ENCODE results near the gene NLRC3.

NLRC3 gene

GRCh38 chr16:3518986-3519348 lies 58.2 kb downstream of the NLRC3 start:
- Histone ChIP-seq H3K36me3 (ENCODE audit: insufficient read depth, low read length) (peaks cover 27% of the 10 kb centered on the region), H3K9ac (ENCODE audit: low read depth, low read length) (no peak overlapping the region), H3K4me3 (ENCODE audit: low read length) (no peak overlapping the region), H3K9me3 (replicated peaks; ENCODE audit: low read length) (no peaks in the 10 kb centered on the region), H3K27me3 (ENCODE audit: control insufficient read depth, insufficient read depth, low read length) (no peaks in the 10 kb centered on the region), H3K4me2 (ENCODE audit: low read length) (no peak overlapping the region), H3K4me1 (ENCODE audit: control insufficient read depth, insufficient read depth, low read length) (no peaks in the 10 kb centered on the region)

GRCh38 chr16:3518292-3518985 lies 58.8 kb downstream of the NLRC3 start:
- Histone ChIP-seq H3K36me3 (ENCODE audit: insufficient read depth, low read length) (peaks cover 27% of the 10 kb centered on the region), H3K9ac (ENCODE audit: low read depth, low read length) (no peak overlapping the region), H3K27me3 (ENCODE audit: control insufficient read depth, insufficient read depth, low read length) (no peaks in the 10 kb centered on the region), H3K4me3 (ENCODE audit: low read length) (no peak overlapping the region), H3K4me2 (ENCODE audit: low read length) (no peak overlapping the region), H3K4me1 (ENCODE audit: control insufficient read depth, insufficient read depth, low read length) (no peaks in the 10 kb centered on the region), H3K9me3 (replicated peaks; ENCODE audit: low read length) (no peaks in the 10 kb centered on the region)

- Histone ChIP-seq H3K4me2 (ENCODE audit: low read length) (no peak overlapping the region), H3K4me3 (ENCODE audit: low read length) (no peak overlapping the region), H3K4me1 (ENCODE audit: control insufficient read depth, insufficient read depth, low read length) (no peaks in the 10 kb centered on the region), H3K9ac (ENCODE audit: low read depth, low read length) (no peak overlapping the region), H3K9me3 (replicated peaks; ENCODE audit: low read length) (no peaks in the 10 kb centered on the region), H3K27me3 (ENCODE audit: control insufficient read depth, insufficient read depth, low read length) (no peaks in the 10 kb centered on the region), H3K36me3 (ENCODE audit: insufficient read depth, low read length) (peaks cover 31% of the 10 kb centered on the region)
Observed at GRCh38 chr16:3515897-3516296, 61.3 kb downstream of the NLRC3 start.

GRCh38 chr16:3514621-3515020 lies 62.6 kb downstream of the NLRC3 start:
- Histone ChIP-seq H3K4me1 (ENCODE audit: control insufficient read depth, insufficient read depth, low read length) (no peaks in the 10 kb centered on the region), H3K4me3 (ENCODE audit: low read length) (no peak overlapping the region), H3K9me3 (replicated peaks; ENCODE audit: low read length) (no peaks in the 10 kb centered on the region), H3K4me2 (ENCODE audit: low read length) (no peak overlapping the region), H3K9ac (ENCODE audit: low read depth, low read length) (no peak overlapping the region), H3K27me3 (ENCODE audit: control insufficient read depth, insufficient read depth, low read length) (no peaks in the 10 kb centered on the region), H3K36me3 (ENCODE audit: insufficient read depth, low read length) (peaks cover 35% of the 10 kb centered on the region)

- H3K9ac ChIP-seq (ENCODE audit: low read depth, low read length): no peak overlapping the region
- H3K27me3 ChIP-seq (ENCODE audit: control insufficient read depth, insufficient read depth, low read length): no peaks in the 10 kb centered on the region
- no peaks in the 10 kb centered on the region for H3K9me3 ChIP-seq (replicated peaks; ENCODE audit: low read length)
- no peaks in the 10 kb centered on the region for H3K4me1 ChIP-seq (ENCODE audit: control insufficient read depth, insufficient read depth, low read length)
- H3K4me2 ChIP-seq (ENCODE audit: low read length): no peak overlapping the region
- peaks cover 35% of the 10 kb centered on the region for H3K36me3 ChIP-seq (ENCODE audit: insufficient read depth, low read length)
- H3K4me3 ChIP-seq (ENCODE audit: low read length): no peak overlapping the region
Observed at GRCh38 chr16:3513892-3514583, 63.2 kb downstream of the NLRC3 start.

GRCh38 chr16:3511286-3512180 lies 65.7 kb downstream of the NLRC3 start:
- Histone ChIP-seq H3K4me3 (ENCODE audit: low read length) (no peak overlapping the region), H3K36me3 (ENCODE audit: insufficient read depth, low read length) (peaks cover 40% of the 10 kb centered on the region), H3K9ac (ENCODE audit: low read depth, low read length) (no peak overlapping the region), H3K9me3 (replicated peaks; ENCODE audit: low read length) (no peaks in the 10 kb centered on the region), H3K4me1 (ENCODE audit: control insufficient read depth, insufficient read depth, low read length) (no peaks in the 10 kb centered on the region), H3K27me3 (ENCODE audit: control insufficient read depth, insufficient read depth, low read length) (no peaks in the 10 kb centered on the region), H3K4me2 (ENCODE audit: low read length) (no peak overlapping the region)

GRCh38 chr16:3510416-3510815 lies 66.8 kb downstream of the NLRC3 start:
- H3K27me3 ChIP-seq (ENCODE audit: control insufficient read depth, insufficient read depth, low read length): no peaks in the 10 kb centered on the region
- no peaks in the 10 kb centered on the region for H3K9me3 ChIP-seq (replicated peaks; ENCODE audit: low read length)
- no peak overlapping the region for H3K4me3 ChIP-seq (ENCODE audit: low read length)
- no peak overlapping the region for H3K9ac ChIP-seq (ENCODE audit: low read depth, low read length)
- H3K36me3 ChIP-seq (ENCODE audit: insufficient read depth, low read length): peaks cover 37% of the 10 kb centered on the region
- no peaks in the 10 kb centered on the region for H3K4me1 ChIP-seq (ENCODE audit: control insufficient read depth, insufficient read depth, low read length)
- no peak overlapping the region for H3K4me2 ChIP-seq (ENCODE audit: low read length)

GRCh38 chr16:3509470-3509928 lies 67.7 kb downstream of the NLRC3 start:
- Histone ChIP-seq H3K27me3 (ENCODE audit: control insufficient read depth, insufficient read depth, low read length) (no peaks in the 10 kb centered on the region), H3K9me3 (replicated peaks; ENCODE audit: low read length) (no peaks in the 10 kb centered on the region), H3K4me1 (ENCODE audit: control insufficient read depth, insufficient read depth, low read length) (no peaks in the 10 kb centered on the region), H3K9ac (ENCODE audit: low read depth, low read length) (no peak overlapping the region), H3K4me3 (ENCODE audit: low read length) (no peak overlapping the region), H3K36me3 (ENCODE audit: insufficient read depth, low read length) (peaks cover 37% of the 10 kb centered on the region), H3K4me2 (ENCODE audit: low read length) (no peak overlapping the region)

GRCh38 chr16:3508736-3509135 lies 68.5 kb downstream of the NLRC3 start:
- H3K4me3 ChIP-seq (ENCODE audit: low read length): no peak overlapping the region
- no peak overlapping the region for H3K9ac ChIP-seq (ENCODE audit: low read depth, low read length)
- no peaks in the 10 kb centered on the region for H3K4me1 ChIP-seq (ENCODE audit: control insufficient read depth, insufficient read depth, low read length)
- H3K4me2 ChIP-seq (ENCODE audit: low read length): no peak overlapping the region
- H3K27me3 ChIP-seq (ENCODE audit: control insufficient read depth, insufficient read depth, low read length): no peaks in the 10 kb centered on the region
- no peaks in the 10 kb centered on the region for H3K9me3 ChIP-seq (replicated peaks; ENCODE audit: low read length)
- H3K36me3 ChIP-seq (ENCODE audit: insufficient read depth, low read length): peaks cover 30% of the 10 kb centered on the region

- Histone ChIP-seq H3K27me3 (ENCODE audit: control insufficient read depth, insufficient read depth, low read length) (no peaks in the 10 kb centered on the region), H3K9ac (ENCODE audit: low read depth, low read length) (no peak overlapping the region), H3K4me1 (ENCODE audit: control insufficient read depth, insufficient read depth, low read length) (peaks cover 10% of the 10 kb centered on the region), H3K4me2 (ENCODE audit: low read length) (no peak overlapping the region), H3K4me3 (ENCODE audit: low read length) (no peak overlapping the region), H3K36me3 (ENCODE audit: insufficient read depth, low read length) (peaks cover 11% of the 10 kb centered on the region), H3K9me3 (replicated peaks; ENCODE audit: low read length) (no peaks in the 10 kb centered on the region)
Observed at GRCh38 chr16:3503523-3503922, 73.7 kb downstream of the NLRC3 start.

- Histone ChIP-seq H3K9ac (ENCODE audit: low read depth, low read length) (peak overlapping the region; percentile 87), H3K9me3 (replicated peaks; ENCODE audit: low read length) (no peaks in the 10 kb centered on the region), H3K27me3 (ENCODE audit: control insufficient read depth, insufficient read depth, low read length) (no peaks in the 10 kb centered on the region), H3K4me2 (ENCODE audit: low read length) (peak overlapping the region; percentile 86), H3K4me3 (ENCODE audit: low read length) (peak overlapping the region; percentile 95), H3K4me1 (ENCODE audit: control insufficient read depth, insufficient read depth, low read length) (peaks cover 10% of the 10 kb centered on the region), H3K36me3 (ENCODE audit: insufficient read depth, low read length) (peaks cover 5% of the 10 kb centered on the region)
Observed at GRCh38 chr16:3501783-3502400, 75.3 kb downstream of the NLRC3 start.
